ENCODE data around the gene LRRTM3.

Gene LRRTM3

GRCh38 chr10:67022099-67022498 is 96.3 kb downstream of the LRRTM3 start:
- TF ChIP-seq TAF1 (IDR thresholded peaks at IDR 0.05; ENCODE audit: borderline replicate concordance, insufficient read depth, low read length) (no peak), FOXP2 (optimal IDR thresholded peaks at IDR 0.05; ENCODE audit: borderline replicate concordance, extremely low read depth, extremely low read length, insufficient read depth) (no peak), SIN3A (IDR thresholded peaks at IDR 0.05; ENCODE audit: borderline replicate concordance, insufficient read depth, low read length) (no peak), POLR2AphosphoS5 (IDR thresholded peaks at IDR 0.05; ENCODE audit: low read depth, low read length) (no peak), REST (IDR thresholded peaks at IDR 0.05; ENCODE audit: insufficient read depth in 1 of 2, low read depth in 2 of 2, low read length in 2 of 2) (no peak)

GRCh38 chr10:67033878-67034277 is 108.0 kb downstream of the LRRTM3 start:
- TF ChIP-seq POLR2AphosphoS5 (IDR thresholded peaks at IDR 0.05; ENCODE audit: low read depth, low read length), result no peak
- no peak for TF ChIP-seq SIN3A (IDR thresholded peaks at IDR 0.05; ENCODE audit: borderline replicate concordance, insufficient read depth, low read length)
- TF ChIP-seq FOXP2 (optimal IDR thresholded peaks at IDR 0.05; ENCODE audit: borderline replicate concordance, extremely low read depth, extremely low read length, insufficient read depth), result no peak
- TF ChIP-seq TAF1 (IDR thresholded peaks at IDR 0.05; ENCODE audit: borderline replicate concordance, insufficient read depth, low read length), result no peak
- TF ChIP-seq REST (IDR thresholded peaks at IDR 0.05; ENCODE audit: insufficient read depth in 1 of 2, low read depth in 2 of 2, low read length in 2 of 2), result no peak

GRCh38 chr10:67036808-67037207 is 111.0 kb downstream of the LRRTM3 start:
- TF ChIP-seq SIN3A (IDR thresholded peaks at IDR 0.05; ENCODE audit: borderline replicate concordance, insufficient read depth, low read length) (no peak), FOXP2 (optimal IDR thresholded peaks at IDR 0.05; ENCODE audit: borderline replicate concordance, extremely low read depth, extremely low read length, insufficient read depth) (no peak), TAF1 (IDR thresholded peaks at IDR 0.05; ENCODE audit: borderline replicate concordance, insufficient read depth, low read length) (no peak), POLR2AphosphoS5 (IDR thresholded peaks at IDR 0.05; ENCODE audit: low read depth, low read length) (no peak), REST (IDR thresholded peaks at IDR 0.05; ENCODE audit: insufficient read depth in 1 of 2, low read depth in 2 of 2, low read length in 2 of 2) (no peak)

GRCh38 chr10:67043041-67043440 is 117.2 kb downstream of the LRRTM3 start:
- TF ChIP-seq FOXP2 (optimal IDR thresholded peaks at IDR 0.05; ENCODE audit: borderline replicate concordance, extremely low read depth, extremely low read length, insufficient read depth), result no peak
- TF ChIP-seq TAF1 (IDR thresholded peaks at IDR 0.05; ENCODE audit: borderline replicate concordance, insufficient read depth, low read length), result no peak
- TF ChIP-seq REST (IDR thresholded peaks at IDR 0.05; ENCODE audit: insufficient read depth in 1 of 2, low read depth in 2 of 2, low read length in 2 of 2), result no peak
- TF ChIP-seq SIN3A (IDR thresholded peaks at IDR 0.05; ENCODE audit: borderline replicate concordance, insufficient read depth, low read length), result no peak
- no peak for TF ChIP-seq POLR2AphosphoS5 (IDR thresholded peaks at IDR 0.05; ENCODE audit: low read depth, low read length)

GRCh38 chr10:67045404-67045803 is 119.6 kb downstream of the LRRTM3 start:
- TF ChIP-seq REST (IDR thresholded peaks at IDR 0.05; ENCODE audit: insufficient read depth in 1 of 2, low read depth in 2 of 2, low read length in 2 of 2) (no peak), FOXP2 (optimal IDR thresholded peaks at IDR 0.05; ENCODE audit: borderline replicate concordance, extremely low read depth, extremely low read length, insufficient read depth) (no peak), TAF1 (IDR thresholded peaks at IDR 0.05; ENCODE audit: borderline replicate concordance, insufficient read depth, low read length) (no peak), POLR2AphosphoS5 (IDR thresholded peaks at IDR 0.05; ENCODE audit: low read depth, low read length) (no peak), SIN3A (IDR thresholded peaks at IDR 0.05; ENCODE audit: borderline replicate concordance, insufficient read depth, low read length) (no peak)
